ENCODE data around the gene TATDN2.
"Not testable (repeated sequence)": the region's sequence is repeated elsewhere in the genome, so short reads cannot be mapped to it uniquely, and the experiment has no call there.

The TATDN2 gene

DNA sequence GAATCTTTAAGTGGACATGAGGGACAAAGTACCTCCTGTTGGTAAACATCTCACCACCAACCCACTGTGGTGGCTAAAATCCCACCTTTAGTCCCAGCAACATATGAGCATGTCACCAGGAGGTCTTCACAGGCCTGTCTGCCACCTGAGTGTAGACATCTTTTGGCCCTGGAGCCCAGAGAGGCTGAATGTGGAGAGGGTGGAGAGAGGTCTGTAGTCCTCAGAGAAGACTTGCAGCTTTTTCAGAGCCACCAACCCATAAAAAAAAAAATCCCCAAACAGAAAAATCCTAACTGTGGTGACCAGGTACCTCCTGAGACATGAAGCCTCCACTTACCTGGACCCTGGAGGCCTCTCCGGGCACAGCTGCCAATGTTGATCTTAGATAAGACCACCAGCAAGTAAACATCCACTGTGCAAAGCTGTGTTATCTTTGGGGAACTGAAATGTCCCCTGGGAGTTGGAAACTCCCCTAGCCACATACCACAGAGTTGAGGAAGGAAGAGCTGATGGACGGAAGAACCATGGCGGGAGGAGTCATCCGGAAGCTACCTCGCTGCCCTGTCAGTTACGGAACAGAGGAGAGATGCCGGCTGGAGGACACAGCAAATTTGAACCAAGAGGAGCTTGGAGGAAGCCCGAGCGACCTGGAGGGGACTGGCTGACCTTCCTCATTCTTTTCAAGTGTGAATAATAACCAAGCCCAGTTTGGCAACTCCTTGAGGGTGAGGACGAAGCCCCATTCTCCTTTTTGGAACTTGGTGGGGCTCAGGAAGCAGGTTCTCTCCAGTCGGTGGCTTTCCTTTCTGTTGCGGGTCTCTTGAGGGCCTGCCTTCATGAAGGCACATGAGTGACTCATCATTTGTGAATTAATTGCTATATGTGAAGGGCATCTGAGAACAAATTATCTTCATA lies 44.5 kb downstream of the TATDN2 start, which contains the start of gene GHRL:
GHRL (minus strand) TSS at position 443 of the 915 bp plus-strand sequence. CDS start 2,767 bp downstream, outside the sequence.
- peak; percentile 64 to 67 for DNase-seq

- no peak for DNase-seq
Measured at GRCh38 chr3:10294030-10294586, 45.8 kb downstream of the TATDN2 start.

DNA sequence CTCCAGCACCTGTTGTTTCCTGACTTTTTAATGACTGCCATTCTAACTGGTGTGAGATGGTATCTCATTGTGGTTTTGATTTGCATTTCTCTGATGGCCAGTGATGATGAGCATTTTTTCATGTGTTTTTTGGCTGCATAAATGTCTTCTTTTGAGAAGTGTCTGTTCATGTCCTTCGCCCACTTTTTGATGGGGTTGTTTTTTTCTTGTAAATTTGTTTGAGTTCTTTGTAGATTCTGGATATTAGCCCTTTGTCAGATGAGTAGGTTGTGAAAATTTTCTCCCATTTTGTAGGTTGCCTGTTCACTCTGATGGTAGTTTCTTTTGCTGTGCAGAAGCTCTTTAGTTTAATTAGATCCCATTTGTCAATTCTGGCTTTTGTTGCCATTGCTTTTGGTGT lies 49.8 kb downstream of the TATDN2 start:
- not testable (repeated sequence) for DNase-seq

- no peak for DNase-seq
Measured at GRCh38 chr3:10299175-10299574, 50.9 kb downstream of the TATDN2 start.

DNA sequence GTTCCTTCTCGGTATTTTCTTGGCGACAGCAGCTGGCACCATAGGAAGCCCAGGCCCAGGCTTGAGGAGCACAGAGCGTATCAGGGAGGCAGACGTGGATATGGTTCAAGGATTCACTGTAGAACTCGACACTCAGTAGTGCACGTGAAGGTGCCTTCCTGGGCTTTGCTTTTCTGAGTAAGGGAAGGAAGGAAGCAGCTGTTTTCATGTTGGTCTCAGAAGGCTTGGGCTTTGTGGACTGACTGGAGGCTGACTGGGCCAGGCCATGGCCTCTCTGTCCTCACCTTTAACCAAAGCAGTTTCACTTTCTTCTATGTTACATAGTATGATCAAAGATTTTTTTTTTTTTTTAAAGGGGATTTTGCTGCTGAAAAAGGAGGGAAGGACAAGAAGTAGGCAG lies 51.4 kb downstream of the TATDN2 start:
- no peak for DNase-seq

DNA sequence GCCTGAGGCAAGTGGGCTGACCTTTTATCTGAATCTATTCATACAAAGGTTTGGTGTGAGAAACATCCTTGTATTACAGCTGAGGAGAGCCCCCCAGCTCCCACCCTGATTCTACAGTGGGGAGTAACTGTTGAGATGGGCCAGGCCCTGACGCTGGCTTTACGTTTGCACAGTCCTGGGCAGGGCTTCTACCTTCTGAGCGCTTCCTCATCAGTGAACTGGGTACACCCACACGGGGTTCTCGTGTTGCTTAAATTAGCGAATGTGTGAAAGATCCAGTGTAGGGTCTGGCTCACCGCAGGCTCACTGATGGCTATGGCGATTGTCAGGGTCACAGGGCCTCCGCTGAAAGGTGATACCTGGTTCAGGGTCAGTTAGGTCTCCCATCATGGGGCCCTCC lies 51.8 kb downstream of the TATDN2 start:
- no peak for DNase-seq

DNA sequence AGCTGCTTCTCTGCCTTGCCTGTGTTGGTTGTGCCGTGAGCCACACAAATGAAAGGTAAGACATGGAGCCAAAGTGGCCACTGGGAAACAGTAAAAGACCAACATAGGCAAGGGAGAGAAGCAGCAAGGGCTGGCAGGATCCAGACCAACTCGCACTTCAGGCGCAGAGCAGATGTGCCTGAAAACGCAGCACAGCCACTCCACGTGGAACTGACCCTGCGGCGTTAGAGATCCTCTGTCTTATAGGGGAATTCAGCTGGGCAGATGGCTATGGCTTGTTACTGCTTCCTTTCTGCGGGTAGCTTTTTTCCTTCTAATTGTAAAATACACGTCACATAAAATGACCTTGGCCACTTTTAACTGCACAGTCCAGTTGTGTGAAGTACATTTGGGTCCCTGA lies 54.8 kb downstream of the TATDN2 start:
- DNase-seq: no peak

DNA sequence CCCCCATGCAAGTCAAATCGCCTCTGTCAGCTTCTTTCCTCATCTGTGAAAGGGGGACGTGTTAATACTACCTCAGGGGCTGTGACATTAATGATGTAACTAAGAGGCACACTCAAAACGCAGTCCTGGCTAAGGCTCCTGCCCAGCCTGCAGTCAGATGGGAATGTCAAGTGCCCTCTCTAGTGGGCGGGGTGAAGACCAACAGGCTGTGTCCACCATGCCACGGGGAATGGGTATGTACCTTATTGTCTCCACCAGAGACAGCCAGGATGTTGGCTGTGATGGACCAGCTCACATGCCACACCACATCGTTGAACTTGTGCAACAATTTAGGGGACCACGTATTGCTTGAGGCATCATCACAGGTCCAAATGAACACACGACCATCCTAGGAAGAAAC lies 55.5 kb downstream of the TATDN2 start:
- no peak for DNase-seq

DNA sequence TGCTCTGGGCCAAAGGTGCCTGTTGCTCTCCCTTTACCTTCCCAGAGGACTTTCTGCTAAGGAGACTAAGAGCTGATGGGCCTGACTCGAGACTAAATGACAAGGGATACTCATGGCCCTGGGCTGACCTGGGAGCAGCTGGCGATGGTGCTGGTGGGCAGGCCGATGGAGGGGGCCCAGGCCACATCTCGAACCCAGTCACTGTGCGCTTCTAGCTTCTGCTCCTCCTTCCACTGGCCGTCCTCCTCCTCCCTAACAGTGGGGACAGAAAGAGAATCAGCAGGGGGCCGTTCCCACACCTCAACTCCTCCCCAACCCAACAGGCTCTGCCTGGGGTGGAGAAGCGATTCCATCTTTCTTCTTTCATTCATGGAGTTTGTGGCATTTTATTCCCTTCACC lies 56.6 kb downstream of the TATDN2 start:
- no peak for DNase-seq

GRCh38 chr3:10305331-10305902 lies 57.2 kb downstream of the TATDN2 start:
- no peak for DNase-seq

GRCh38 chr3:10306156-10306555 lies 57.9 kb downstream of the TATDN2 start:
- no peak for DNase-seq

DNA sequence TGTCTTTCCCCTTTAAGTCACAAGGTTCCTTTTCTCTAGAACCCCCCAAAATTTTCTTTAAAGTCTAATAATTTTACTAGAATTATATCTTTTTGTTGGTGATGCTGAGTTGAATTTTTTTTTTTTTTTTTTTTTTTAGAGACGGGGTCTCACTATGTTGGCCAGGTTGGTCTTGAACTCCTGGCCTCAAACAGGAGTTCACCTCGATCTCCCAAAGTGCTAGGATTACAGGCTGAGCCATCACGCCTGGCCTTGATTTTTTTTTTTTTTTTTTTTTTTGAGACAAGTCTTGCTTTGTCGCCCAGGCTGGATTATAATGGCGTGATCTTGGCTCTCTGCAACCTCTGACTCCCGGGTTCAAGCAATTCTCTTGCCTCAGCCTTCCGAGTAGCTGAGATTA lies 60.4 kb downstream of the TATDN2 start:
- DNase-seq: no peak

- DNase-seq: no peak
Measured at GRCh38 chr3:10309736-10310135, 61.5 kb downstream of the TATDN2 start.

GRCh38 chr3:10310578-10310977 lies 62.3 kb downstream of the TATDN2 start:
- no peak for DNase-seq

GRCh38 chr3:10311710-10312109 lies 63.5 kb downstream of the TATDN2 start:
- DNase-seq: no peak

- DNase-seq: no peak
Measured at GRCh38 chr3:10312391-10312790, 64.1 kb downstream of the TATDN2 start.

- no peak for DNase-seq
Measured at GRCh38 chr3:10312861-10313260, 64.6 kb downstream of the TATDN2 start.

DNA sequence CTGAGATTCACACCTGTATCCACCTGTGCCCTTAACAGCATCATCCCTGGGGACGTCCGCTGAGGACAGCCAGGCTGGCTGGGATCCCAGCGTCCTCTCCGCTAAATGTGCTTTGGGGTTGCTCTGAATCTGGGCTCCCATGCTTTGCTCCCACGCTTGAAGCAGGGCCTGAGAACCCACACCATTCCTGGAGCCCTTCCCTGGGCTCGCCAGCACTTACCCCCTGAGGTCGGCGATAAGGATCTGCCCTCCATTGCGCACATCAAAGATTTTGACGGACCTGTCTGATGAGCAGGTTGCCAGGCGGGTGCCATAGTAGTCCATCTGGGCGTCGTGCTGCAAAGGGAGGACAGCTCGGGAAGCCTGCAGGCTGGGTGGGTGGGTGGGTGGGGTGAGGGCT lies 66.8 kb downstream of the TATDN2 start:
- no peak for DNase-seq

- no peak for DNase-seq
Measured at GRCh38 chr3:10315771-10316344, 67.6 kb downstream of the TATDN2 start.

GRCh38 chr3:10317311-10317960 lies 69.2 kb downstream of the TATDN2 start:
- DNase-seq: no peak

- DNase-seq: no peak
Measured at GRCh38 chr3:10317961-10318350, 69.7 kb downstream of the TATDN2 start.

- no peak for DNase-seq
Measured at GRCh38 chr3:10319251-10319650, 71.0 kb downstream of the TATDN2 start.

GRCh38 chr3:10319804-10320203 lies 71.5 kb downstream of the TATDN2 start:
- DNase-seq: no peak

Measured in inflammatory macrophage treated with lipopolysaccharide for 1 hour (primary cell).